Renal pelvis (tissue), 4 donors: ENCODE data around the gene NDUFS2. TPM values are rescaled to one million over a fixed set of nuclear protein-coding genes. Genes with fewer than 3 reads are reported as not detected.

Experiments used
- DNase-seq: peaks from one replicate; pipeline ENCODE4 v3.0.0-alpha.2; 2013
- polyA plus RNA-seq, 3 donors: library from polyadenylated mRNA; unstranded; fragments of 120-200 nt; gene quantifications; one replicate each; pipeline ENCODE4 v1.2.1, GENCODE V29; 2013; ENCODE audit not compliant: insufficient read length in 3 of 3

Gene NDUFS2
- polyA plus RNA-seq, 3 donors: 189 to 208 (median 198) TPM

DNA sequence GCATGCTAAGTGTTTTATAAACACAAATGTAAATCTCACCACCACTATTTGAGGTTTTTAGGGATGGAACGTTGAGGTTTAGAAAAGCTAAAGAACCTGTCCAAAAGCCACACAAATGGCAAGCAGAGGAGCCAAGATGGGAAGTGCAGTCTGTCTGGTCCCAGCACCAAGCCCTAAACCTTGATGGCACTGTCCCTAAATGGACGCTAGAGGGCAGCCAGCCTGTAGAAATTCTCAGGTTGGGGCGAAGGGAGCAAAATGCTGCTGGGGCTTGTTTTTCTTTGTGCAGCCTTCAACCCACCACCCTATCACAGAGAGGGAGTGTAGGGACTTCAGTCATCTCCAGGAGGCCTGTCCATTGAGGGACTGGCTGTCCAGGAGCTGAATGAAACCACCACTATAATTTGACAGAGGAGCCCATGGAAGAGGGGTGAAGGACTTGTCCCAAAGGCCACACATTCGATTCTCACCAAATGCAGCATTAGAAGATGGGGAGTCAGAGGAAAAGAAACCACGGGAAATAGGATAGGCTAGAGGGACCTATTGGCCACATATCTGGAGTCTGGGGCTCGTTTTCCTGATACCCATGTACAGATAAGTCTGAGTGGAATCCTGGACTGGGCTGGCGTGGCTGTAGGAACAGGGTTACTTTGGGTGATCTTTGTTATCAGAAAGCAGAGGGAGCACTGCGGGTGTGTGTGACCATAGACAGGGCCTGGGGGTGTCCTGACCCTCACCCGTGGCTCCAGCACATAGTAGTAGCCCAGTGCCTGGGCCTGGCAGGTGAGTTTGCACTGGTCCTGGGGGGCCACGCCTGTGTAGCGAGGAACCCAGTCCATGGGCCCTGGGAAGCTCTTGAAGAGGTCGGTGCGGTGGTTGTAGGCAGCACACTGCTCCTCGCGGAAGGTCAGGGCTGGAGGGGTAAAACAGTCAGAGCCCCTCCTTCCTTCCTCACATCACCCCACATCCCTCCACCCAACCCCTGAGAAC, 9.4 kb upstream of the NDUFS2 start:
- DNase-seq: peak; percentile 61

DNA sequence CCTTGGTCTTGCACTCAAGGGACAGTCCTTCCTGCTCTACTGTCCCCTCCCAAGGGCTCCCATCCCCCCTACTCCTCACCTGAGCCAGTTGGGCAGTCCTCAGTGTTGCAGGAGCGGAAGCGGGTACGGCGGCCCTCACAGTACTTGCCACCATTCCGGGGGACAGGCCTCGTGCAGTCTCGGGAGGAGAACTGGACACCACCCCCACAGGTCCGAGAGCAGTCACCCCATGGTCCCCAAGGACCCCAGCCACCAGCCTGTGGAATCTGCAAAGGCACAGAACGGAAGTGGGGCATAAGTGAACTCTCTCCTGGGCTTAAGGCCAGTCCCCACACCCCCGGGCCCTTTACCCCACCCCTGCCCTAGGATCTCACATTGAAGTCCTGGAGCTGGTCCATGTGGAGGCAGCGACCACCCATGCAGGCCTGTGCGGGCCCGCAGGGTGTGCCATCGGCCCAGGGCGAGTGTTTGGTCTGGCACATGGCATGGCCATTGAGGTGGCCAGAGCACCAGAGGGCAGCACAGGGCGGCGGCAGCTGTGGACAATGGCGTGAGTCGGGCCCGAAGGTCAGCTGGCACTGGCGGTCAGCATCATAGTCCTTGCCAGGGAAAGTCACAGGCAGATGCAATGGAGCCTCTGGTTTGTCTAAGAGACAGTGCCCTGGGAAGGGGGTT, 8.5 kb upstream of the NDUFS2 start:
- DNase-seq: no peak

DNA sequence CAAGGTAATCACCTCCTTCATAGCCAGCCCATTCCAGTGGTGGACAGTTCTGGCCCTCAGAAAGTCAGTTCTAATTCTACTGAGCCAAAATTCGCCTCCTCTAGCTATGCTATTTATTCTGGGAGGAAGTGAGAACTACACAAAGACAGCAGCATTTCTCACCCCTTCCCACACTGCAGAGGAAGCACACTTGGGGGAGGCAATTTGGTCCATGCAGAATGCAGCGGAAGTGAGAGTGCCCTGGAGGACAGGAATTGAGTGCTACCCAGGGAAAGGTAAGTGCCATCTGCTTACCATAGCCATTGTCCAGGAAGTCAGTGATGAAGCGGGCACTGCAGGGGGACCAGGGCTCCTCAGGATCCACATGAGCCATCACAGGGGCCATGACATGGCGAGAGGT, 7.0 kb upstream of the NDUFS2 start:
- no peak for DNase-seq

DNA sequence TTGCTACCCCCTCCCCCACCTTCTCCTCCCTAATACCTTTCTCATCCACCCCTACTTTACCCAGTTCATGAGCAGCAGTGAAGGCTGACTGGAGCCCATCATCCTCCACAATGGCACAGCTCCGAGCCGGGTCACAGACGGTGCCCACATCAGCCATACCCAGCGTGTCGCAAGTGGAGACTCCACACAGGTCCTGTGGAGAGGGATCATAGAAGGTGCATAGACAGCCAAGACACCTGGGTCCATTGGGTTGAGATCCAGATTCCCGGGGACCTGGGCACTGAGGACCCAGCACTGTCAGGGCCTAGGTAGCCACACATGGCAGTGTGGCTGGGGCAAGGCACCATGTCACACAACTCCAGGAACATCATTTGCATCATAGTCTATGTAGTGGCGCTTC, 6.1 kb upstream of the NDUFS2 start:
- no peak for DNase-seq

DNA sequence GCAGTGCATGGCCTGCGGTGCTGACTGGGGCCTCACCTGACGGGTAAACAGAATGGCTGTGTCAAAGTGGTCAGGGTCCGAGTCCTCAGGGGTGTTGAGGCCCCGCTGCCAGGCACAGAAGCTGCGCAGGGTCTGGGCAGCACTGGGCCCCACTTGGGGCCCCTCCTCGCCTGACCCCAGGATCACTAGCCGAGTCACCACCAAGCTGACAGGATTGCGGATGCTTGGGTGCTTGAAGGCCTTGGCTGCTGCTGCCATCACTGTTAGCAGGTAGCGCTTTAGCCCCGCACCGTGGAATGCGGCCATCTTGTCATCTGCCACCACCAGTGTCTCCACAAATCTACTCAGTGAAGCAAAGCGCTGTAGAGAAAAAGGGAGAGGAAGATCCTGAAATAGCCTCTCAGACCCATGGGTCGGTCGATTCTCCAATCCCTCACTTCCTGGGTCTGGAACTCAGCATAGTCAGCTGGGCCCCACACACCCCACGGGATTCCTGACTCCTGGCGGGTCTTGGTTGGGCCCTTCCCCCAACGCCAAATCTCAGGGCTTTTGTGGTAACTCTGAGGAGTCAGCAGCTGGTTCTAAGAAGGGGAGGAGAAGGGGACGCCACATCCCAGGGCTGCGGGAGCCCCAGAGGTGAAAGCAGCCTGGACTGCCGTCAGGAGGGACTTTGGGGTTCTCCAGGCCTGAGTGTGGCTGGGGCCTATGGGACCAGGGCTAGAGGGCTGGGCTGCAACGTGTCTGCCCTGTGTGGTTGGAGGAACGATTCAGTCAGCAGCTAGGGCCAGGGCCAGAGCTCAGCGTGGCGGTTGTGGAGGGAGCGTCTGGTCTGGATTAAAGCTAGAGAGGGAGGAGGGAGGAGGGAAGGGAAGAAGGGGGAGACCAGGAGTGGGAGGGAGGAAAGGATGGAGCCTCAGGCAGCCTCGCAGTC, 5.4 kb upstream of the NDUFS2 start:
- DNase-seq: no peak

DNA sequence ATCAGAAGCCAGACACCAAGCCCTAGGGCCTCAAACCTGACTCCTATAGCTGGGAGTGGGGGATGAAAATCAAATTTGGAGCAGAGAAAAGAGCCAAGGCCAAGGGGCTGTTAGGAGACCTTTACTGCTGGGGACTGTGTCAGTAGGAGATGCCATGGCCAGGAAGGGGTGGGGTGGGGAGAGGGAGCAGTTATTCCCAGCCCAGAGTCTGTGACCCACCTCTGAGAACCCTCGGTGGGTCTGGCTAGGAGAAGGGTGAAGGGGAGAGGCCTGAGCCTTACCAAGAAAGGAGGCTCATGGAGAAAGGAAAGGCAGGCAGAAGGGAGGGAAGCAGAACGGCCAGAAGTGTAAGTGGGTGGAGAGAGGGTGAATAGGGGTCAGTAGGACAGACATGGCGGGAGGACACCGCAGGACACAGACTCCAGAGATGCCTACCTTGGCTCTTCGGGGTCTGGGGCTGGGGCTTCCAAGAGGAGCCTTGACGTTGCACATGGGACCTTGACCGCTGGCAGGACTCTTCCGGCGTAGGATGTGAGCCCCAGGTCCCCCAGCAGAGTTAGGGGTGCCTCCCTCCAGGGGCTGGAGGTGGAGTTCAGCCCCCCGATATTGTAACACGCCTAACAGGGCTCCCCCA, 4.5 kb upstream of the NDUFS2 start:
- DNase-seq: no peak

DNA sequence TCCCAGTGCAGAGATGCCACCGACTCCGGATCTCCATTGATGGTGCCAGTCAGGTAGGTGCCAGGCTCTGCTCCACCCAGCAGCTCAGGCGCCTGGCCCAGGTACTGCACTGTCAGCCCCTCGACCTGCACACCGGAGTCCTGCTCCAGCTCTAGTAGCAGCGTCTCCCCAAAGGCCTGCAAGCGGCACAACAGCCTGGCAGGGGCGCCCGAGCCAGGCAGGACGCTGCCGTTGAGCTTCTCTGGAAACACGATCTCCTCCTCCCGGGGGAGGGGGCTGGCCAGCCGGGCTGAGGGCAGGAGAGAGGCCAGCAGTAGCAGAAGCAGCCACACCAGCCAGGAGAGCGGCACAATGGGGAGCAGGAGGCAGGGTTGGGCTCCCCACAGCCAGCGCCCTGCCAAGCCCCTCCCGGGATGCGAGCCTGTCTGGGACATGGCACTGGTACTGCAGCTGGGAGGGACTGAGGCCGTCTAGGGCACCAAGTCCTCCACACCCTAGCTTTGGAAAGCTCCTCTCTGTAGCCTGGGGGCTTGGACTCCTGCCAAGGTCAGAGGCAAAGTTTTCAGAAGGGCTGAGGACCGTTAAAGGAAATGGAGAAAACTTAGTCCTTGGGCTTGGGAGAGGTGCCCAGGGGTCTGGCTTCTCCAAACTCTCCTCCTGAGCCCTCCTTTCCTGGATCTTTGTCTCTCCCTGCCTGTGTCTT, 3.8 kb upstream of the NDUFS2 start:
- DNase-seq: peak; percentile 64

DNA sequence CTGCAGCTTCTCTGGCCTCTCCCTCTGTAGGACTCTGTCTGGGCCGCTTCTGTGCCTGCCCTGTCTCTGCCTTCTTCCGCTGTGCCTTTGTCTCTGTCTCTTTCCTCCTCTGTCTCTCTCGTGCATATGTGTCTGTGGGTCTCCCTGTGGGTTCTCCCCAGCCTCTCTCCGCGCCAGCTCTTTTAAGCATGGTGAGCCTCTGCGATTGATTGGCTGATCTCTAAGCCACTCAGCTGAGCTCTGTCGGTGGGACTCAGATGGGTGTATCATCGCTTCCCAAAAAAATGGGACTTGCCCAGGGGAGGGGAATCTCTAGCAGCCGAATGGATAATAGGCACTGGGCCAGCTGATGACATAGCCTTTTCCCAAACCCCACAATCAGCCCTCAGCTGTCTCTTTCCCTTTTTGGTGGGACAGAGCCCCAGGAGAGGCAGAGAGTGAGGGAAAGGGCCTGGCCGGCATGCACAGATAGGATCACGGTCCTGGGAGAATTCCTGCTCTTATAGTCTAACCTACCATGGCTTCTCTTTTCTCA, 3.2 kb upstream of the NDUFS2 start, which contains the start of gene ADAMTS4:
Gene ADAMTS4, minus strand, starts transcription at position 158 of the 535 bp plus-strand sequence. CDS start 427 bp downstream, outside the sequence.
- no peak for DNase-seq

DNA sequence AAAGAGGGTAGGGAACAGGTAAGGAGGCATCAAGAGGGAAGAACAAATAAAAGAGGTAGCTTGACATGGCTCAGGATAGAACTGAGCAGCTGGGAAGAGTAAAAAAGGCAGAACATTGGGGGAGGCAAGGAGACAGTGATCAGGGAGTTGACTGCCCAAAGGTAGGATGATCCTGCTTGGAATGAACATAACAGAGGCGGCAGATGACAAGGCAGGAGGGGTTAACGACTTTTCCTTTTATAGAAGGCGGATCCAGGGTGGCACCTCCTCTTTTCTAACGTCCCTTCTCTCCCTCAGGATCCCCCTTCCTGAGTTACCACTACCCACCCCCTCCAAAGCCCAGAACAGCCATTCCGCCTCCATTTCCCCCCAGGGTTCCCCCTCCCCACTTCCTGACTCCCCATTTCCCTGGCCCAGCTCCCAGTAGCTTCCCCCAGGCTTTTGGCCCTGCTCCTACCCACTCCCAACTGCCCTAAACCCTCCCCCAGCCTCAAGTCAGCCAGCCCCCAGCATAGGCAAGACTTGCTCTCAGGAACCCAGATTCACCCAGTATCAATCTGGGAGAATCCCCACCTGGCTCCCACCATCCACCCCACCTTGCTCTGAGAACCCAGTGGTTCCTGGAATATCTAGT, 2.5 kb upstream of the NDUFS2 start:
- DNase-seq: no peak

DNA sequence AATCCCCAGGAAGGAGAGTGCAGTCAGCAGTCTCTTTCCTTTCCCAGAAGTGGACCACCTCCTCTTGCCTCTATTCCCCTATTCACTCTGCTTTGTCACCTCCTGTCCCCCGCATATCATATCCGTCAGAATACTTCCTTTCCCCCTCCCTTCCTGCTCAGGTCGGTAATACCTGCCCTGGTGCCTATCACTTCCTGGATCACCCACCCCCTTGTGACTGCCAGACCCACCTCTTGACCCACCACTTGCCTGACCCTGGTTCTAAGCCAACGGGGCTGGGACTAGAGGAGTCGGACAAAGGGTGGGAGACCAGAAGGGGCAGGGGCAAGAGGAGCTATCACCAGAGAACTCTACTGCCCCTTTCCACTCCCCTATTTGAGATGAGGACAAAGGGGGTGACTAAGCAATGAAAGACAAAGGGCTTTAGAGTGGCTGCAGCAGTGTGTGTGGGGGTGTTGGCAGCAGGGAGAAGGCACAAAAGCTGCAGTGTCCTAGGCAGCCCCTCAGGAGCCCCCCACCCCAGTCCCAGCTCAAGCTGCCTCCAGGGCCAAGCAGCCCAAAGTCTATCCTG, 1.7 kb upstream of the NDUFS2 start:
- DNase-seq: no peak

DNA sequence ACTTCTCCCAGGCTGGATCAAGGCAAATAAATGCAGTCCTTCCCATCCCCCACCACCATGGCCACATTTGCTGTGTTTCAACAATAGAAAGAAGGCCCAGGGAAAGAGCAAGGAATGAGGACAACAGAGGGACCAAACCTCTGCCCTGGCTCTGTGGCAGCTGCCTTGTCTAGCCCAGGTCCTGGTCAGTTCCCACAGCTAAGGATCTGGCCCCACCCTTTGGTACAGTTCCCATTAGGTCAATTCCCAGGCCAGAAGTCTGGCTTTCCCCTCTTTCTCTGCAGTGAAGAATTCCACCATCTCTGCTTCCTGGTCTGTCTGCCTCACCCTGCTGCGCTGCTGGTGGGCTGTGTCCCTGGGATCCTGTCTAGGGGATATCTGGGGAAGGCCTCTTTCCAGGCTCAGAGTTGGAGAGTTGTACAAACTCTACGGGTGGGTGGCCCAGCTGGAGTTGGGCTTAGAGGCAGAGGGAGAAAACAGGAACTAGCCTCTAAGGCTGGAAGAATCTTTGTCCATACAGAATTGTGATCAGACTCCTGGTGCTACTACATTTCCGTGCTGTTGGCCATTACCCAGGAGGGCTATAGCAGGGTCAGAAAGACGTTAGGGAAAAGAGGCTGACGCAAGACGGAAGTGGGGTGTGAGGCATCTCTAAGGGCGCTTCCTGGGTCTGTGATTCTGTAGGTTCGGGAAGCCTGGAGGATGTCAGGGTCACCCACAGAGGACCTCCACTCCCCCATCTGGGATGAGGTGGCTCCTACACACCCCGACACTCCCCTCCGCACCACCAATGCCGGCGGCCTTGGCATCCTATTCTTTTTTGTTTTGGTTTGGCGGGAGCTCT, 953 bp upstream of the NDUFS2 start:
- no peak for DNase-seq

DNA sequence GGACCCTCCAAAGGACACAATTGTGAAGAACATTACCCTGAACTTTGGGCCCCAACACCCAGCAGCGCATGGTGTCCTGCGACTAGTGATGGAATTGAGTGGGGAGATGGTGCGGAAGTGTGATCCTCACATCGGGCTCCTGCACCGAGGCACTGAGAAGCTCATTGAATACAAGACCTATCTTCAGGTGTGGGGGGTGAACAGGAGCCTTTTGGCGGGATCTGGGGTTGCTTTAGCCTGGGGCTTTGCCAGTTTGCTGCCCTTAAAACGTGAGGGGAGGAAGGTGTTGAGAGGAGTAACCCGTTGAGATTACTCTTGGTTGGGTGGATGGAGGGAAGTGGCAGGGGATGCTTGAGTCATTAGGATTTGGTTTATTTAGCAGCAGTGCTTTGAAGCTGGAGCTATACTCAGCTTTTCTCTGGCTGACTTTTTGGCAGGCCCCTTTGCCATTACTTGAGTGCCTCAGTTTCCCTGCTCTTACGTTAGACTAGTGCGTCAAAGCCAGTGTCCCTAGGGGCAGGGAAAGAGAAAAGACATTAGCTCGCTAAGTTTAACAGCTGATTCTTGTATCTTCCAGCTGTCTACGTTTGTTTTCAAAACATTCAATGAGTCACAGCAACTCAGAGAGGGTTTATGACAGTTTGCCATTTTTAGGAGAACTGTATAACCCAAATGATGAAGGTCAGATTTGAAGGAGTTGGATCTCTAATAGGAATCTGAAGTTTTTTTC, 4.4 kb downstream of the NDUFS2 start:
- DNase-seq: no peak

DNA sequence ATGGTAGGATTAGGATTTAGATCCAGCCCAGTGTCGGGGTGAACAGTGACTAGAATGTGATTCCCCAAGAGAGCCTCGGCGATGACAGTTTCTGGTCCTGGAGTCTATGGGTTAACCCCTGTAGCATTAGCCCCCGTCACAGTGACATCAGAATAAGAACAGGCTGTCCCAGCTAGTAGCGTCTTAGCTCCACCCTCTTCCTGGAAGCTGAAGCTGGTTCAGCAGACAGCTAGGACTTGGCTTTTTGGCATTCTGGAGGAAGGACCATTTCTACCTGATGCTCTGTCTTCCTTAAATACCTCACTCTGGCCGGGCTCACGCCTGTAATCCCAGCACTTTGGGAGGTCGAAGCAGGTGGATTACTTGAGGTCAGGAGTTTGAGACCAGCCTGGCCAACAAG, 5.0 kb downstream of the NDUFS2 start:
- DNase-seq: no peak

DNA sequence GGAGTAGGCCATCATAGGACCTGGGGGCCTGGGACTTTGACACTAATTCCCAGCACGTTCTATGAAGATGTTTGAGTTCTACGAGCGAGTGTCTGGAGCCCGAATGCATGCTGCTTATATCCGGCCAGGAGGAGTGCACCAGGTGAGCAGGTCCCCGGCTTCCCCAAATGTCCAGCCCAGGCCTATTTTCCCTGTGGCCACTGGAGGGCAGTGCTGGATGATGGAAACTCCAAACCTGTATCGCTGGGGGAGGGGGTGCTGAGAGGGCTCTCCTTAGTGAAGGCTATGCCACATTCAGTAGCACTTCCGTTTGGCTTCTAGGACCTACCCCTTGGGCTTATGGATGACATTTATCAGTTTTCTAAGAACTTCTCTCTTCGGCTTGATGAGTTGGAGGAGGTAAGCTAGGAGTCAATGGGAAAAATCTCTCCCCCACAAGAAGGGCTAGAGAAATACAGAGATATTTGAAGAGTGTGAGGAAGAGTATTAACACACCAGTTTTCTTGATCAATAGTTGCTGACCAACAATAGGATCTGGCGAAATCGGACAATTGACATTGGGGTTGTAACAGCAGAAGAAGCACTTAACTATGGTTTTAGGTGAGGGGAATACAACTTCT, 7.7 kb downstream of the NDUFS2 start:
- DNase-seq: peak; percentile 69

DNA sequence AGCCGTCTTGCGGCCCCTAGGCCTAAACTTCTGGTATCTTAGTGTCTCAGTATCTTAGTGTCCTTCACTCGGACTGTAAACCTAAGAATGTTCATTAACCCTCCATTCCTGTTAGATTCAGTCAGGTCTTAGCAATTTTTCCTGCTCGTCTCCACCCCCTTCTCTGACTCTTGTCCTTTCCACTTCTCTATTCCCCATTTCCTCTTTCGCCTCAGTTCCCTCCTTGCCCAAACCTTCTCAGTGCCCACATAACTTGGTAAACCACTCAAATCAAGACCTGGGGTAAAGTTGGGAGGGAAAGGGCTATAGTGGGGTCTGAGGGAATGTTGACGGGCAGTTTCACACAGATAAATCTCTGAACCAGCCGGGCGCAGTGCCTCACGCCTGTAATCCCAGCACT, 12.2 kb downstream of the NDUFS2 start:
- DNase-seq: no peak

DNA sequence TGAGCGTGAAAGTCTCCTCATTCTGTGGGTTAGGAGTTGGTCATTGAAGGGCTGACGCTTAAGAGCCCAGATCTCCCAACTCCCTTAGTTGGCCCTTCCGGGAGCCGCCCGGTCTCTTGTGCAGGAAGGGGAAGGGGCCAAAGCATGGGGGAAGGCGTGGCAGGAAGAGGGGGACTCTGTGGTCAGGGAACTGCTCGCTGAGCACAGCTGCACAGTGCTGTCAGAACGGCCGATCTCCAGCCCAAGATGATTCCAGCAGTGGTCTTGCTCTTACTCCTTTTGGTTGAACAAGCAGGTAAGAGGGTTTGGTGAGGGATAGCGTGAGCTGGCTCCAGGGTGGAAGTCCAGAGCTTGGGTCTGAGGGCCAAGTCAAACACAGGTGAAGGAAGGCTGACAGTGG, 12.9 kb downstream of the NDUFS2 start, which contains the start of gene FCER1G:
Gene FCER1G, plus strand, starts transcription at position 220 of the 400 bp plus-strand sequence. Its CDS starts 27 bp downstream, at position 247.
- no peak for DNase-seq
